Loucy (cell line): ENCODE data around the gene CDC42EP3.

Experiments used
- H2AFZ ChIP-seq: fragments of 200-600 bp; sonication (generic); 2 replicates; pipeline ENCODE4 v1.6.0; 2016; ENCODE audit warnings: antibody characterized with exemption, mild to moderate bottlenecking, low read length, moderate library complexity
- H3F3A ChIP-seq: fragments of 200-600 bp; 2 replicates; pipeline ENCODE4 v1.6.0; 2016; ENCODE audit warnings: antibody characterized with exemption, low read depth, mild to moderate bottlenecking
- H3K27me3 ChIP-seq: fragments of 200-600 bp; sonication (generic); 2 replicates; pipeline ENCODE4 v1.6.1; 2014; ENCODE audit warnings: low read length, mild to moderate bottlenecking; ENCODE audit not compliant: insufficient read depth, poor library complexity, severe bottlenecking
- H3K36me3 ChIP-seq: fragments of 200-600 bp; sonication (generic); 2 replicates; pipeline ENCODE4 v1.6.1; 2016; ENCODE audit warnings: low read length; ENCODE audit not compliant: insufficient read depth
- H3K4me1 ChIP-seq: fragments of 200-600 bp; sonication (generic); 2 replicates; pipeline ENCODE4 v1.5.1; 2014; ENCODE audit warnings: low read length, mild to moderate bottlenecking; ENCODE audit not compliant: insufficient read depth, poor library complexity, severe bottlenecking
- H3K4me2 ChIP-seq: fragments of 200-600 bp; sonication (generic); 2 replicates; pipeline ENCODE4 v1.6.0; 2014; ENCODE audit warnings: antibody characterized with exemption, low read length, low read depth, mild to moderate bottlenecking; ENCODE audit not compliant: poor library complexity, severe bottlenecking
- H3K4me3 ChIP-seq: fragments of 200-600 bp; sonication (generic); 2 replicates; pipeline ENCODE4 v1.5.1; 2014; ENCODE audit warnings: low read length, mild to moderate bottlenecking, mixed read lengths; ENCODE audit not compliant: poor library complexity, severe bottlenecking
- H3K79me2 ChIP-seq: fragments of 200-600 bp; sonication (generic); 2 replicates; pipeline ENCODE4 v1.6.1; 2014; ENCODE audit warnings: low read length; ENCODE audit not compliant: insufficient read depth
- H3K9ac ChIP-seq: fragments of 200-600 bp; sonication (generic); 2 replicates; pipeline ENCODE4 v1.6.0; 2014; ENCODE audit warnings: mild to moderate bottlenecking, low read depth, low read length, moderate library complexity; ENCODE audit not compliant: poor library complexity, severe bottlenecking
- H3K9me2 ChIP-seq: fragments of 200-600 bp; sonication (generic); replicated peaks from 2 replicates; pipeline ENCODE4 v1.6.1; 2016; ENCODE audit warnings: low read depth, low read length, mixed read lengths
- H3K9me3 ChIP-seq: fragments of 200-600 bp; sonication (generic); 2 replicates; pipeline ENCODE4 v1.6.1; 2014; ENCODE audit warnings: mild to moderate bottlenecking, antibody characterized with exemption, low read length, low read depth; ENCODE audit not compliant: insufficient read depth
- H4K20me1 ChIP-seq: fragments of 200-600 bp; sonication (generic); 2 replicates; pipeline ENCODE4 v1.6.0; 2014; ENCODE audit warnings: antibody characterized with exemption, low read length, mild to moderate bottlenecking; ENCODE audit not compliant: insufficient read depth, poor library complexity, severe bottlenecking
- CTCF ChIP-seq: fragments of 200-600 bp; sonication (generic); conservative IDR thresholded peaks from 2 replicates; pipeline ENCODE4 v1.5.1; 2014; ENCODE audit warnings: mild to moderate bottlenecking, antibody characterized with exemption, low read length
- EZH2phosphoT487 ChIP-seq: fragments of 200-600 bp; IDR thresholded peaks from 2 replicates; pipeline ENCODE4 v1.6.1; 2018; ENCODE audit warnings: antibody characterized with exemption, mild to moderate bottlenecking, moderate library complexity, borderline replicate concordance

CDC42EP3 gene

GRCh38 chr2:37641582-37642171 lies 29.8 kb downstream of the CDC42EP3 start:
- Histone ChIP-seq H4K20me1 (peaks cover 5% of the 10 kb centered on the region), H3K9ac (no peak overlapping the region), H3K4me1 (peaks cover 2% of the 10 kb centered on the region), H3K4me3 (no peak overlapping the region), H3K27me3 (no peaks in the 10 kb centered on the region), H3K79me2 (peaks cover 14% of the 10 kb centered on the region; the same call in 1 of the 2 replicates), H3K4me2 (no peak overlapping the region), H3K9me3 (no peaks in the 10 kb centered on the region), H3F3A (no peaks in the 10 kb centered on the region), H3K36me3 (peaks cover 42% of the 10 kb centered on the region), H2AFZ (no peak overlapping the region), H3K9me2 (no peaks in the 10 kb centered on the region)
- TF ChIP-seq CTCF, result no peak

GRCh38 chr2:37639631-37640030 lies 31.8 kb downstream of the CDC42EP3 start:
- peaks cover 10% of the 10 kb centered on the region; the same call in 1 of the 2 replicates for H3K79me2 ChIP-seq
- H2AFZ ChIP-seq, result no peak overlapping the region
- TF ChIP-seq EZH2phosphoT487 (no peak), CTCF (no peak)
- H3K4me3 ChIP-seq, result no peak overlapping the region
- H3F3A ChIP-seq, result no peaks in the 10 kb centered on the region
- no peaks in the 10 kb centered on the region for H3K9me3 ChIP-seq
- H3K36me3 ChIP-seq, result peaks cover 21% of the 10 kb centered on the region
- no peaks in the 10 kb centered on the region for H4K20me1 ChIP-seq
- H3K4me1 ChIP-seq, result peaks cover 11% of the 10 kb centered on the region
- H3K4me2 ChIP-seq, result no peak overlapping the region
- H3K27me3 ChIP-seq, result no peaks in the 10 kb centered on the region
- H3K9me2 ChIP-seq, result no peaks in the 10 kb centered on the region
- H3K9ac ChIP-seq, result no peak overlapping the region

GRCh38 chr2:37638973-37639372 lies 32.5 kb downstream of the CDC42EP3 start:
- TF ChIP-seq EZH2phosphoT487 (no peak), CTCF (no peak)
- Histone ChIP-seq H3K9ac (no peak overlapping the region), H2AFZ (no peak overlapping the region), H3F3A (no peaks in the 10 kb centered on the region), H3K9me2 (no peaks in the 10 kb centered on the region), H3K36me3 (peaks cover 15% of the 10 kb centered on the region; the same call in 1 of the 2 replicates), H3K9me3 (no peaks in the 10 kb centered on the region), H3K4me2 (no peak overlapping the region), H3K27me3 (no peaks in the 10 kb centered on the region), H3K4me1 (peaks cover 10% of the 10 kb centered on the region), H3K4me3 (no peak overlapping the region), H3K79me2 (peaks cover 4% of the 10 kb centered on the region; the same call in 1 of the 2 replicates), H4K20me1 (no peaks in the 10 kb centered on the region)
